ENCODE measurements around the gene SRSF3. TPM values are rescaled to one million over a fixed set of nuclear protein-coding genes. Genes with fewer than 3 reads are reported as not detected.

Gene SRSF3
- total RNA-seq, 2 experiments from 2014 or later: 550 to 556 TPM

- DNase-seq (no peak), ATAC-seq (ENCODE audit: poor library complexity) (no peak)
- Histone ChIP-seq H3K27me3 (ENCODE audit: control insufficient read depth in 1 of 2, insufficient read depth in 2 of 2, low read length in 2 of 2) (no peaks in the 10 kb centered on the region), H3K9me3 (ENCODE audit: control insufficient read depth in 1 of 2, insufficient read depth in 1 of 2, low read length in 2 of 2) (no peaks in the 10 kb centered on the region), H3K4me1 (ENCODE audit: insufficient read depth, low read length) (no peaks in the 10 kb centered on the region), H3K36me3 (ENCODE audit: insufficient read depth, low read length) (no peaks in the 10 kb centered on the region), H3K27ac (ENCODE audit: low read depth in 1 of 2, low read length in 2 of 2) (no peak overlapping the region), H3K4me3 (ENCODE audit: low read length) (no peak overlapping the region)
- CTCF ChIA-PET: no interaction called here
- H3K4me3 Mint-ChIP-seq: no peak overlapping the region
- TF ChIP-seq CTCF (IDR thresholded peaks at IDR 0.05): no peak
- no peaks in the 10 kb centered on the region for H3K36me3 Mint-ChIP-seq (ENCODE audit: low read depth)
- intact Hi-C loops (cut with DNase I, micrococcal nuclease): no loop called here
- no peaks in the 10 kb centered on the region for H3K27me3 Mint-ChIP-seq
- H3K9me3 Mint-ChIP-seq: no peaks in the 10 kb centered on the region
- H3K27ac Mint-ChIP-seq: no peak overlapping the region
- POLR2A ChIA-PET: no interaction called here
- H3K4me1 Mint-ChIP-seq (ENCODE audit: low read depth): no peaks in the 10 kb centered on the region
Measured at GRCh38 chr6:36636283-36636682, 42.1 kb downstream of the SRSF3 start.

- DNase-seq: no peak
- H3K4me1 ChIP-seq (ENCODE audit: insufficient read depth, low read length): no peaks in the 10 kb centered on the region
- no peak for TF ChIP-seq CTCF (IDR thresholded peaks at IDR 0.05)
- H3K27me3 ChIP-seq (ENCODE audit: control insufficient read depth in 1 of 2, insufficient read depth in 2 of 2, low read length in 2 of 2): no peaks in the 10 kb centered on the region
- intact Hi-C loops (cut with DNase I, micrococcal nuclease): no loop called here
- Mint-ChIP-seq H3K27ac (no peak overlapping the region), H3K9me3 (no peaks in the 10 kb centered on the region), H3K36me3 (ENCODE audit: low read depth) (no peaks in the 10 kb centered on the region), H3K27me3 (no peaks in the 10 kb centered on the region), H3K4me3 (no peak overlapping the region), H3K4me1 (ENCODE audit: low read depth) (no peaks in the 10 kb centered on the region)
- no peak overlapping the region for H3K27ac ChIP-seq (ENCODE audit: low read depth in 1 of 2, low read length in 2 of 2)
- ATAC-seq (ENCODE audit: poor library complexity): no peak
- ChIA-PET POLR2A (no interaction called here), CTCF (no interaction called here)
- H3K9me3 ChIP-seq (ENCODE audit: control insufficient read depth in 1 of 2, insufficient read depth in 1 of 2, low read length in 2 of 2): no peaks in the 10 kb centered on the region
- H3K36me3 ChIP-seq (ENCODE audit: insufficient read depth, low read length): no peaks in the 10 kb centered on the region
- no peak overlapping the region for H3K4me3 ChIP-seq (ENCODE audit: low read length)
Measured at GRCh38 chr6:36636687-36637418, 42.7 kb downstream of the SRSF3 start.

GRCh38 chr6:36638579-36638978 is 44.4 kb downstream of the SRSF3 start:
- H3K36me3 ChIP-seq (ENCODE audit: insufficient read depth, low read length): no peaks in the 10 kb centered on the region
- ChIA-PET CTCF (no interaction called here), POLR2A (no interaction called here)
- Mint-ChIP-seq H3K27me3 (no peaks in the 10 kb centered on the region), H3K9me3 (no peaks in the 10 kb centered on the region), H3K4me3 (no peak overlapping the region), H3K27ac (no peak overlapping the region), H3K36me3 (ENCODE audit: low read depth) (no peaks in the 10 kb centered on the region), H3K4me1 (ENCODE audit: low read depth) (no peaks in the 10 kb centered on the region)
- H3K27ac ChIP-seq (ENCODE audit: low read depth in 1 of 2, low read length in 2 of 2): no peak overlapping the region
- intact Hi-C loops (cut with DNase I, micrococcal nuclease): no loop called here
- H3K9me3 ChIP-seq (ENCODE audit: control insufficient read depth in 1 of 2, insufficient read depth in 1 of 2, low read length in 2 of 2): no peaks in the 10 kb centered on the region
- no peak overlapping the region for H3K4me3 ChIP-seq (ENCODE audit: low read length)
- DNase-seq: no peak
- no peak for TF ChIP-seq CTCF (IDR thresholded peaks at IDR 0.05)
- H3K27me3 ChIP-seq (ENCODE audit: control insufficient read depth in 1 of 2, insufficient read depth in 2 of 2, low read length in 2 of 2): no peaks in the 10 kb centered on the region
- ATAC-seq (ENCODE audit: poor library complexity): no peak
- no peaks in the 10 kb centered on the region for H3K4me1 ChIP-seq (ENCODE audit: insufficient read depth, low read length)
